ENCODE measurements around the gene APOBEC4. TPM values are rescaled to one million over a fixed set of nuclear protein-coding genes. Genes with fewer than 3 reads are reported as not detected.
"Not testable (repeated sequence)": the region's sequence is repeated elsewhere in the genome, so short reads cannot be mapped to it uniquely, and the experiment has no call there.

Gene APOBEC4
- total RNA-seq, 2 donors from 2014 or later: not detected

DNA sequence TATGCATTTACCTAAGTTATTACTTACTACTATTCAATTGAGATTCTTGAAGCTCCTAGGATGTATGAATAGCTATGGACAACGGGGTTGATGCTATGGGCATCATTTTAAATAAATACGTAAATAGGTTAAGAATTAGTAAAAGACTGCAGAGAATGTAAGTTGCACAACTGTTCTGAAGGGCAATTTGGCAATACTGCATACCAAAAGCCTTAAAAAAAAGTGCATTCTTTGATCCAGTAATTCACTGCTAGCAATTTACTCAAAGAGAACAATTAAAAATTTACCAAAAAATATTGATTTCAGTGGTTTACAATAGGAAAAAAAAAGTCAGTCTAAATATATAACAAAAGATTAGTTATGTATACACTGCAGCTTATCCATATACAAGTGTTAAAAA is 21.0 kb downstream of the APOBEC4 start:
- no peak overlapping the region for H3K27ac ChIP-seq (ENCODE audit: low read depth, low read length)
- peak overlapping the region; percentile 91 for H3K4me3 ChIP-seq (ENCODE audit: low read length)
- Mint-ChIP-seq H3K27me3 (ENCODE audit: insufficient read depth) (peaks cover 13% of the 10 kb centered on the region), H3K4me1 (peaks cover 24% of the 10 kb centered on the region), H3K36me3 (ENCODE audit: low read depth) (peaks cover 37% of the 10 kb centered on the region), H3K9me3 (no peaks in the 10 kb centered on the region), H3K27ac (no peak overlapping the region), H3K4me3 (no peak overlapping the region)
- peaks cover 9% of the 10 kb centered on the region for H3K9me3 ChIP-seq (ENCODE audit: control insufficient read depth, low read length)
- DNase-seq: no peak
- H3K27me3 ChIP-seq (ENCODE audit: control insufficient read depth, insufficient read depth, low read length, poor library complexity, severe bottlenecking): peaks cover 8% of the 10 kb centered on the region
- no peak overlapping the region for H3K9ac ChIP-seq (ENCODE audit: extremely low read depth, low read length, poor library complexity, severe bottlenecking)
- TF ChIP-seq, protein P1, sequence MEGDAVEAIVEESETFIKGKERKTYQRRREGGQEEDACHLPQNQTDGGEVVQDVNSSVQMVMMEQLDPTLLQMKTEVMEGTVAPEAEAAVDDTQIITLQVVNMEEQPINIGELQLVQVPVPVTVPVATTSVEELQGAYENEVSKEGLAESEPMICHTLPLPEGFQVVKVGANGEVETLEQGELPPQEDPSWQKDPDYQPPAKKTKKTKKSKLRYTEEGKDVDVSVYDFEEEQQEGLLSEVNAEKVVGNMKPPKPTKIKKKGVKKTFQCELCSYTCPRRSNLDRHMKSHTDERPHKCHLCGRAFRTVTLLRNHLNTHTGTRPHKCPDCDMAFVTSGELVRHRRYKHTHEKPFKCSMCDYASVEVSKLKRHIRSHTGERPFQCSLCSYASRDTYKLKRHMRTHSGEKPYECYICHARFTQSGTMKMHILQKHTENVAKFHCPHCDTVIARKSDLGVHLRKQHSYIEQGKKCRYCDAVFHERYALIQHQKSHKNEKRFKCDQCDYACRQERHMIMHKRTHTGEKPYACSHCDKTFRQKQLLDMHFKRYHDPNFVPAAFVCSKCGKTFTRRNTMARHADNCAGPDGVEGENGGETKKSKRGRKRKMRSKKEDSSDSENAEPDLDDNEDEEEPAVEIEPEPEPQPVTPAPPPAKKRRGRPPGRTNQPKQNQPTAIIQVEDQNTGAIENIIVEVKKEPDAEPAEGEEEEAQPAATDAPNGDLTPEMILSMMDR (conservative IDR thresholded peaks at IDR 0.05): no peak
- H3K4me1 ChIP-seq (ENCODE audit: control insufficient read depth, insufficient read depth, low read length): no peaks in the 10 kb centered on the region
- WGBS, 2 experiments (ENCODE audit: insufficient coverage in 1 of 2, insufficient read length in 1 of 2): 69 to 70% methylated on average over 2 of the region's 2 CpGs
- H3K36me3 ChIP-seq (ENCODE audit: control insufficient read depth, insufficient read depth, low read length): peaks cover 45% of the 10 kb centered on the region

DNA sequence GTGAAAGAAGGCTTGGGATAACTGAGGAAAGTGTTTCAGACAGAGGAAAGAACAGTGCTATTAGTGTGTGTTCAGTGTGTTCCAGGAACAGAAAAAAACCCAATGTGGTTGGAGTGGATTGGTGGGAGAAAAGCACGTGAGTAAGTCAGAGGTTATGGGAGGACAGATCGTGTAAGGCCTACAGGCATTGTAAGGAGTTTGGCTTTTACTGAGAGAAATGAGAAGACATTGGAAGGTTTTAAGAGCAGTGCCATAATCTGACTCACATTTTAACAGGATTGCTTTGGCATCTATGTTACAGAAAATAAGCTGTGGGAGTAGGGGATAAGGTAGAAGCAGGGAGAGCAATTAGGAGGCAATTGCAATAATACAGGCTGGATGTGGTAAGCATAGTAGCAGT is 22.4 kb downstream of the APOBEC4 start:
- H3K27me3 Mint-ChIP-seq (ENCODE audit: insufficient read depth): peaks cover 2% of the 10 kb centered on the region
- no peak overlapping the region for H3K9ac ChIP-seq (ENCODE audit: extremely low read depth, low read length, poor library complexity, severe bottlenecking)
- H3K27ac Mint-ChIP-seq: no peak overlapping the region
- peaks cover 9% of the 10 kb centered on the region for H3K9me3 ChIP-seq (ENCODE audit: control insufficient read depth, low read length)
- peaks cover 37% of the 10 kb centered on the region for H3K36me3 Mint-ChIP-seq (ENCODE audit: low read depth)
- H3K4me1 Mint-ChIP-seq: peaks cover 18% of the 10 kb centered on the region
- H3K9me3 Mint-ChIP-seq: no peaks in the 10 kb centered on the region
- no peak for DNase-seq
- H3K4me3 ChIP-seq (ENCODE audit: low read length): no peak overlapping the region
- no peaks in the 10 kb centered on the region for H3K27me3 ChIP-seq (ENCODE audit: control insufficient read depth, insufficient read depth, low read length, poor library complexity, severe bottlenecking)
- H3K36me3 ChIP-seq (ENCODE audit: control insufficient read depth, insufficient read depth, low read length): peaks cover 58% of the 10 kb centered on the region
- H3K4me1 ChIP-seq (ENCODE audit: control insufficient read depth, insufficient read depth, low read length): no peaks in the 10 kb centered on the region
- H3K4me3 Mint-ChIP-seq: no peak overlapping the region
- no peak overlapping the region for H3K27ac ChIP-seq (ENCODE audit: low read depth, low read length)
- TF ChIP-seq, protein P1 (conservative IDR thresholded peaks at IDR 0.05): no peak
- 92 to 95% methylated on average over 2 of the region's 2 CpGs for WGBS, 2 experiments (ENCODE audit: insufficient coverage in 1 of 2, insufficient read length in 1 of 2)

DNA sequence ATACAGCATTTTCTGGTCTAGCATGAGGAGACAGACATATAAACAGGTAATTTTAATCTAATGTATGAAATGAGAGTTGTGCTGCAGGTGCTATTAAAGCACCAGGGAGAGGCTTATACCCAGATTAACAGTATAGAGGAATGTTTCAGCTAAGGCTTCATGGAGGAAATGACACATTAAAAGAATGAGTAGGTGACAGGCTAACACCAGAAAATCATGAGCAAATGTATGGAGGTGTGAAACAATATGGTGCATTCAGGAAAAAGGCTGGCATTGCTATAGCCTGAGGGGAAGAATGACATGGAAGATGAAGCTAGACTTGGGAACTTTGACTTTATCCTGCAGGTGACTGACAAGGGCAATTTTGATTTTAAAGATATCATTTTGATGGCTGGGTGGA is 24.6 kb downstream of the APOBEC4 start:
- no peaks in the 10 kb centered on the region for H3K4me1 ChIP-seq (ENCODE audit: control insufficient read depth, insufficient read depth, low read length)
- H3K27me3 Mint-ChIP-seq (ENCODE audit: insufficient read depth): no peaks in the 10 kb centered on the region
- H3K4me3 ChIP-seq (ENCODE audit: low read length): no peak overlapping the region
- no peak overlapping the region for H3K9ac ChIP-seq (ENCODE audit: extremely low read depth, low read length, poor library complexity, severe bottlenecking)
- no peak overlapping the region for H3K27ac ChIP-seq (ENCODE audit: low read depth, low read length)
- H3K4me3 Mint-ChIP-seq: no peak overlapping the region
- peaks cover 15% of the 10 kb centered on the region for H3K4me1 Mint-ChIP-seq
- DNase-seq: no peak
- H3K36me3 ChIP-seq (ENCODE audit: control insufficient read depth, insufficient read depth, low read length): peaks cover 69% of the 10 kb centered on the region
- H3K9me3 ChIP-seq (ENCODE audit: control insufficient read depth, low read length): peaks cover 9% of the 10 kb centered on the region
- no peaks in the 10 kb centered on the region for H3K27me3 ChIP-seq (ENCODE audit: control insufficient read depth, insufficient read depth, low read length, poor library complexity, severe bottlenecking)
- no peak overlapping the region for H3K27ac Mint-ChIP-seq
- peaks cover 39% of the 10 kb centered on the region for H3K36me3 Mint-ChIP-seq (ENCODE audit: low read depth)
- H3K9me3 Mint-ChIP-seq: no peaks in the 10 kb centered on the region
- TF ChIP-seq, protein P1 (conservative IDR thresholded peaks at IDR 0.05): no peak

DNA sequence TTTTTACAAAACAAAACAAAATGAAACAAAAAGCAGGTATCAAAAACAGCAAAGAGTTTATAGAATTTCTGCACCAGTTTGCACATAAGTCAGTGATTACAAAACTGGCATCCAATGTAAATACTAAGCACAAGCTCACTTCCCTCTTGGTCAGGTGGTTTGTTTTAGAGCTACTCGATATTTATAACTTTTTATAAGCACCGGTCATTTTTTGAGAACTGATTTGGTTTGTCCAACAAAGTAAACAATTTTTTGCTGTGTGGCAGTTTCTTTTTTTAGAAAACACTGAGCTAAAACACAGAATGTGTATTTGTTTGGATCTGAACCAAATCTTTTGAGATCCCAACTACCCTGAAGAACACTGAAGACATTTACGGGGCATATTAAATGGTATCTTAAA is 26.9 kb downstream of the APOBEC4 start:
- Mint-ChIP-seq H3K4me1 (peaks cover 13% of the 10 kb centered on the region), H3K36me3 (ENCODE audit: low read depth) (peaks cover 36% of the 10 kb centered on the region)
- H3K9me3 ChIP-seq (ENCODE audit: control insufficient read depth, low read length); H3K27me3 Mint-ChIP-seq (ENCODE audit: insufficient read depth); H3K4me1 ChIP-seq (ENCODE audit: control insufficient read depth, insufficient read depth, low read length); H3K27me3 ChIP-seq (ENCODE audit: control insufficient read depth, insufficient read depth, low read length, poor library complexity, severe bottlenecking); H3K27ac Mint-ChIP-seq; H3K4me3 ChIP-seq (ENCODE audit: low read length); H3K9ac ChIP-seq (ENCODE audit: extremely low read depth, low read length, poor library complexity, severe bottlenecking); DNase-seq; H3K4me3 Mint-ChIP-seq; H3K27ac ChIP-seq (ENCODE audit: low read depth, low read length); H3K9me3 Mint-ChIP-seq: not testable (repeated sequence)
- 90% methylated on average over 3 of the region's 3 CpGs; no CpG with 5 or more reads in 1 of the 2 experiments for WGBS, 2 experiments (ENCODE audit: insufficient coverage in 1 of 2, insufficient read length in 1 of 2)
- peaks cover 63% of the 10 kb centered on the region for H3K36me3 ChIP-seq (ENCODE audit: control insufficient read depth, insufficient read depth, low read length)
